ENCODE measurements around the gene MAP4K5.

DNA sequence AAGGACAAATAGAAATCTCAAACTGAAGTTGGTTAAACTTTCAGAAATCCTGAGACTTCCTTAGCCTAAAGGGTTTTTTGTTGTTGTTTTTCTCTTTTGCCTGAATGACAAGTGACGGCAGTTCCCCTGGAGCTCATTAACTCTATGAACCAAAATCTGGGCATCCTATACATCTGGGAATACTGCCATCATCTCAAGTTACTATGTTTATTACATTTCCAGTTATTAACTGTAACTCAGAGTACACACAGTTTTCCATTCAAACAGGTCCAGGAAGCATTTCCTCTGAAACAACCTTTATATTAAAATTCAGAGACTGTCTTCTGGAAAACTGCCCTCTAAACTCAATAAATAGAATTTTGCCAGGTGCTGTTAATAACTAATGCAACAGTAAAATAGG lies 80.1 kb downstream of the MAP4K5 start:
- TF ChIP-seq FOXA2 (IDR thresholded peaks at IDR 0.05) (no peak), EGR1 (IDR thresholded peaks at IDR 0.05; ENCODE audit: low read depth in 2 of 2) (no peak), GABPA (IDR thresholded peaks at IDR 0.05 in 1 of 2, conservative IDR thresholded peaks at IDR 0.05 in 1 of 2) (no peak), RAD21 (IDR thresholded peaks at IDR 0.05) (no peak)
- TF ChIP-seq, protein P1, sequence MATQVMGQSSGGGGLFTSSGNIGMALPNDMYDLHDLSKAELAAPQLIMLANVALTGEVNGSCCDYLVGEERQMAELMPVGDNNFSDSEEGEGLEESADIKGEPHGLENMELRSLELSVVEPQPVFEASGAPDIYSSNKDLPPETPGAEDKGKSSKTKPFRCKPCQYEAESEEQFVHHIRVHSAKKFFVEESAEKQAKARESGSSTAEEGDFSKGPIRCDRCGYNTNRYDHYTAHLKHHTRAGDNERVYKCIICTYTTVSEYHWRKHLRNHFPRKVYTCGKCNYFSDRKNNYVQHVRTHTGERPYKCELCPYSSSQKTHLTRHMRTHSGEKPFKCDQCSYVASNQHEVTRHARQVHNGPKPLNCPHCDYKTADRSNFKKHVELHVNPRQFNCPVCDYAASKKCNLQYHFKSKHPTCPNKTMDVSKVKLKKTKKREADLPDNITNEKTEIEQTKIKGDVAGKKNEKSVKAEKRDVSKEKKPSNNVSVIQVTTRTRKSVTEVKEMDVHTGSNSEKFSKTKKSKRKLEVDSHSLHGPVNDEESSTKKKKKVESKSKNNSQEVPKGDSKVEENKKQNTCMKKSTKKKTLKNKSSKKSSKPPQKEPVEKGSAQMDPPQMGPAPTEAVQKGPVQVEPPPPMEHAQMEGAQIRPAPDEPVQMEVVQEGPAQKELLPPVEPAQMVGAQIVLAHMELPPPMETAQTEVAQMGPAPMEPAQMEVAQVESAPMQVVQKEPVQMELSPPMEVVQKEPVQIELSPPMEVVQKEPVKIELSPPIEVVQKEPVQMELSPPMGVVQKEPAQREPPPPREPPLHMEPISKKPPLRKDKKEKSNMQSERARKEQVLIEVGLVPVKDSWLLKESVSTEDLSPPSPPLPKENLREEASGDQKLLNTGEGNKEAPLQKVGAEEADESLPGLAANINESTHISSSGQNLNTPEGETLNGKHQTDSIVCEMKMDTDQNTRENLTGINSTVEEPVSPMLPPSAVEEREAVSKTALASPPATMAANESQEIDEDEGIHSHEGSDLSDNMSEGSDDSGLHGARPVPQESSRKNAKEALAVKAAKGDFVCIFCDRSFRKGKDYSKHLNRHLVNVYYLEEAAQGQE (IDR thresholded peaks at IDR 0.05), result no peak
- TF ChIP-seq, protein P2, sequence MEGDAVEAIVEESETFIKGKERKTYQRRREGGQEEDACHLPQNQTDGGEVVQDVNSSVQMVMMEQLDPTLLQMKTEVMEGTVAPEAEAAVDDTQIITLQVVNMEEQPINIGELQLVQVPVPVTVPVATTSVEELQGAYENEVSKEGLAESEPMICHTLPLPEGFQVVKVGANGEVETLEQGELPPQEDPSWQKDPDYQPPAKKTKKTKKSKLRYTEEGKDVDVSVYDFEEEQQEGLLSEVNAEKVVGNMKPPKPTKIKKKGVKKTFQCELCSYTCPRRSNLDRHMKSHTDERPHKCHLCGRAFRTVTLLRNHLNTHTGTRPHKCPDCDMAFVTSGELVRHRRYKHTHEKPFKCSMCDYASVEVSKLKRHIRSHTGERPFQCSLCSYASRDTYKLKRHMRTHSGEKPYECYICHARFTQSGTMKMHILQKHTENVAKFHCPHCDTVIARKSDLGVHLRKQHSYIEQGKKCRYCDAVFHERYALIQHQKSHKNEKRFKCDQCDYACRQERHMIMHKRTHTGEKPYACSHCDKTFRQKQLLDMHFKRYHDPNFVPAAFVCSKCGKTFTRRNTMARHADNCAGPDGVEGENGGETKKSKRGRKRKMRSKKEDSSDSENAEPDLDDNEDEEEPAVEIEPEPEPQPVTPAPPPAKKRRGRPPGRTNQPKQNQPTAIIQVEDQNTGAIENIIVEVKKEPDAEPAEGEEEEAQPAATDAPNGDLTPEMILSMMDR (IDR thresholded peaks at IDR 0.05; ENCODE audit: low read depth, low read length, missing input control), result no peak

Data from liver (tissue), 3 donors.